Measurements from ENCODE around the gene OR7C2. TPM values are rescaled to one million over a fixed set of nuclear protein-coding genes. Genes with fewer than 3 reads are reported as not detected.

The OR7C2 gene
- total RNA-seq, 1 experiment from 2014 or later = not detected

DNA sequence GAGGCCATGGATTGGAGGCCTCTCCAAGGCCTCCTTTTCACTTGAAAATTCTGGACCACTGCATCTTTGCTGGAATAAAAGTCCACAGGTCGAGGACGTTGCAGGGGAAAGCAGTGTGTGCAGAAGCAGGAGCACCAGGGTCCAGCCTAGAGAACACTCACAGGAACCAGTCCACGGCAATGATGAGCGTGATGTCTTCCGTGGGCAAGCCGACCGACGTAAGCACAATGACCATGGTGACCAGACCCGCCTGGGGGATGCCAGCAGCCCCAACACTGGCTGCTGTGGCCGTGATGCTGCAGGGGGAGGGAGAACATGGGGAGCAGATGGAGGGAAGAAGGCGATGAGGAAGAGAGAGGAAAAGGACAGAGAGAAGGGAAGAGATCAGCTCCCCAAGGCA, 11.5 kb downstream of the OR7C2 start:
- H3K4ac ChIP-seq (ENCODE audit: low read depth, low read length) = no peak overlapping the region
- Mint-ChIP-seq H3K27me3 (ENCODE audit: low read depth) (peaks cover 2% of the 10 kb centered on the region; the same call in 1 of the 2 replicates), H3K4me1 (no peaks in the 10 kb centered on the region), H3K4me3 (no peak overlapping the region), H3K9me3 (peaks cover 46 to 85% of the 10 kb centered on the region in 2 experiments), H3K27ac (no peak overlapping the region), H3K36me3 (ENCODE audit: insufficient read depth in 1 of 3, low read depth in 3 of 3) (peaks cover 0 to 30% (median 2%) of the 10 kb centered on the region in 3 experiments; a peak in 4 of 7 replicates)
- no peak overlapping the region for H4K91ac ChIP-seq (ENCODE audit: insufficient read length, low read depth, low read length)
- no peak overlapping the region for H2BK120ac ChIP-seq (ENCODE audit: low read depth, low read length, poor library complexity, severe bottlenecking)
- no peak overlapping the region for H4K8ac ChIP-seq (replicated peaks; ENCODE audit: insufficient read length, low read depth, low read length)
- no peaks in the 10 kb centered on the region for H3K27me3 ChIP-seq (ENCODE audit: insufficient read depth, low read length)
- peaks cover 5% of the 10 kb centered on the region for H3K9me3 ChIP-seq (ENCODE audit: control insufficient read depth, low read depth, low read length)
- no peak overlapping the region for H2BK15ac ChIP-seq (ENCODE audit: low read depth, low read length)
- H3K4me1 ChIP-seq (ENCODE audit: insufficient read depth, low read length) = no peaks in the 10 kb centered on the region
- no peak overlapping the region for H3K4me2 ChIP-seq (ENCODE audit: insufficient read depth, insufficient read length, low read length)
- H3T11ph ChIP-seq (ENCODE audit: low read length) = no peak overlapping the region
- H3K14ac ChIP-seq (ENCODE audit: insufficient read depth, low read length) = no peak overlapping the region
- H3K23ac ChIP-seq (ENCODE audit: insufficient read length, low read depth, low read length) = no peak overlapping the region
- TF ChIP-seq, protein P1, sequence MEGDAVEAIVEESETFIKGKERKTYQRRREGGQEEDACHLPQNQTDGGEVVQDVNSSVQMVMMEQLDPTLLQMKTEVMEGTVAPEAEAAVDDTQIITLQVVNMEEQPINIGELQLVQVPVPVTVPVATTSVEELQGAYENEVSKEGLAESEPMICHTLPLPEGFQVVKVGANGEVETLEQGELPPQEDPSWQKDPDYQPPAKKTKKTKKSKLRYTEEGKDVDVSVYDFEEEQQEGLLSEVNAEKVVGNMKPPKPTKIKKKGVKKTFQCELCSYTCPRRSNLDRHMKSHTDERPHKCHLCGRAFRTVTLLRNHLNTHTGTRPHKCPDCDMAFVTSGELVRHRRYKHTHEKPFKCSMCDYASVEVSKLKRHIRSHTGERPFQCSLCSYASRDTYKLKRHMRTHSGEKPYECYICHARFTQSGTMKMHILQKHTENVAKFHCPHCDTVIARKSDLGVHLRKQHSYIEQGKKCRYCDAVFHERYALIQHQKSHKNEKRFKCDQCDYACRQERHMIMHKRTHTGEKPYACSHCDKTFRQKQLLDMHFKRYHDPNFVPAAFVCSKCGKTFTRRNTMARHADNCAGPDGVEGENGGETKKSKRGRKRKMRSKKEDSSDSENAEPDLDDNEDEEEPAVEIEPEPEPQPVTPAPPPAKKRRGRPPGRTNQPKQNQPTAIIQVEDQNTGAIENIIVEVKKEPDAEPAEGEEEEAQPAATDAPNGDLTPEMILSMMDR (conservative IDR thresholded peaks at IDR 0.05) = no peak
- H3K18ac ChIP-seq (ENCODE audit: insufficient read length, low read depth, low read length) = no peak overlapping the region
- no peak overlapping the region for H2BK12ac ChIP-seq (ENCODE audit: insufficient read length, low read depth, low read length)
- H3K56ac ChIP-seq (ENCODE audit: insufficient read length, low read depth, low read length) = no peak overlapping the region
- H3K23me2 ChIP-seq (ENCODE audit: insufficient read length, low read depth, low read length, poor library complexity, severe bottlenecking) = no peaks in the 10 kb centered on the region
- H3K9ac ChIP-seq (ENCODE audit: extremely low read depth, insufficient read length, low read length) = no peak overlapping the region
- no peak overlapping the region for H4K5ac ChIP-seq (ENCODE audit: insufficient read length, low read depth, low read length)
- DNase-seq = no peak
- H3K79me2 ChIP-seq (ENCODE audit: insufficient read depth, low read length) = no peaks in the 10 kb centered on the region
- no peaks in the 10 kb centered on the region for H4K20me1 ChIP-seq (ENCODE audit: control insufficient read depth, insufficient read depth, insufficient read length)
- no peak overlapping the region for H2AK5ac ChIP-seq (ENCODE audit: insufficient read length, low read length)
- no peak overlapping the region for H2BK20ac ChIP-seq (ENCODE audit: low read depth, low read length, poor library complexity, severe bottlenecking)
- H3K27ac ChIP-seq (ENCODE audit: insufficient read length, low read depth, low read length) = no peak overlapping the region
- no peaks in the 10 kb centered on the region for H3K79me1 ChIP-seq (ENCODE audit: insufficient read depth, low read depth, low read length, poor library complexity, severe bottlenecking)
- no CpG with 5 or more reads among the region's 11 CpGs for WGBS (ENCODE audit: extremely low coverage, insufficient read length, low lambda C conversion rate)
- H2AFZ ChIP-seq (ENCODE audit: low read length) = no peak overlapping the region
- H2BK5ac ChIP-seq (ENCODE audit: insufficient read length, low read length) = no peak overlapping the region
